Measurements from ENCODE around the gene NEUROG3.

Gene NEUROG3

DNA sequence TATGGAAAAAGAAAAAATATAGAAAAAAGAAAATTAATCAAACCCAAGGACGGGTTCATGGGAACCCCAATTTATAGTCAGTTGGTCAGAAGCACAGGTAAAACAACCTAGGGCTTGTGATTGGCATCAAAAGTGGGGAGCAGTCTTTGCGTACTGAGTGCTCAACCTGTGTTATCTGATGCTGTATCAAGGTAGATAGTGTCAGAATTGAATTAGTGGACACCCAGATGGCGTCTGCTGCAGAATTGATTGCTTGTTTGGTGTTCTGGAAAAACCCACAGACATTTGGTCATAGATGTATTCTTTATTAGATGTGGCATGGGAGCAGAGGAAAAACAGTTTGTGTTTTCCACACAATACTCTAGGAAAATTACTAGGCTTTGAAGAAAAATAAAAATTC is 39.6 kb downstream of the NEUROG3 start:
- in situ Hi-C loops (cut with HindIII; ENCODE audit: low pct_ligation_motif_present, low pct_unique_long_range_greater_than_20kb, low sequenced_read_pairs) = no loop called here
- no peak for DNase-seq

DNA sequence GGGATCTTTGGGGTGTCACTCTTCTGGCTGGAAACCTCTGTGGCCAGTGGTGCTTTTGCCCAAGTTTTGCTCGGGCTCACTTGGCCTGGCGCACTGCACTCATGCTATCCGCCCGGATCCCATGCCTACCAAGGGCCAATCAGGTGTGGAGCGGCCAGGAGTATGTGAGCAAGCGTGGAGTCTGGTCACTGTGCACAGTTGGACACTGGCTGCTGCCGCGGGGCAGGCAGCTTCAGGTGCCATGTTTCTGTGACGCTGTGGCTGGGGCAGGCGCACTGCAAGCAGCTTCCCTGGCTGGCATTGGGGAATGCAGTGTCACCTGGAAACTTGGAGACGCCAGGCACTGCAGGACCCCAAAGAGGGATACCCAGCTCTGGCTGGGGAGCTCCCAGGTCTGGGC is 45.3 kb downstream of the NEUROG3 start:
- no peak for DNase-seq
- in situ Hi-C loops (cut with HindIII; ENCODE audit: low pct_ligation_motif_present, low pct_unique_long_range_greater_than_20kb, low sequenced_read_pairs) = no loop called here
